Measurements from ENCODE around the gene UVSSA.

Gene UVSSA

DNA sequence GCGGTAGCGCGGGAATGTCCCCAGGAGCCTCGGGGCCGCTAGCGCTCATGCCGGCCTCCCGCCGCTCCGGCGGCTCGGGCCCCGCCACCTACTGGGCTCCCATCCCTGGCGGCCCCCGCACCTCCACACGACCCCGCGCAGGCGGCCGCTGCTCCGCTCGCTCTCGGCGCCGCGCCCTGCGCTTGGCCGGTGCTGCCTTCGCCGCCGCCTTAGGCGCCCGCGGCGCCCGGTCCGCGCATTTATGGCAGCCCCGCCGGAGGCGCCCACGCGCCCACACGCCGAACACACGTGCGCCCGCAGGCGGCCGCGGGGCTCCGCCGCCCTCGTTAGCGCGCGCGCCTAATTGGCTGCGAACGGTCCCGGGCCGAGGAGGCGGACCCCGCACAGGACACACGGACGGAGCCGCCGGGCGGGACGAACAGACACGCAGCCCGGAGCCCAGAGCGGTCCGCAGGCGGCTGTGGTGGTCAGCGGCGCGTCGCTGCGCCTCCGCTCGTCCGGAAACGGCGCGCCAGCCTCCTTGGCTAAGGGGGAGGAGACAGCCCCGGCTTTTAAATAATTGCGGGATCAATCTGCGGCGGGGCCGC, 59.5 kb downstream of the UVSSA start, which contains the start of gene NKX1-1:
NKX1-1 (minus strand) TSS at position 49 of the 587 bp plus-strand sequence; CDS start at position 49, 0 bp downstream.
- TF ChIP-seq, protein P1, sequence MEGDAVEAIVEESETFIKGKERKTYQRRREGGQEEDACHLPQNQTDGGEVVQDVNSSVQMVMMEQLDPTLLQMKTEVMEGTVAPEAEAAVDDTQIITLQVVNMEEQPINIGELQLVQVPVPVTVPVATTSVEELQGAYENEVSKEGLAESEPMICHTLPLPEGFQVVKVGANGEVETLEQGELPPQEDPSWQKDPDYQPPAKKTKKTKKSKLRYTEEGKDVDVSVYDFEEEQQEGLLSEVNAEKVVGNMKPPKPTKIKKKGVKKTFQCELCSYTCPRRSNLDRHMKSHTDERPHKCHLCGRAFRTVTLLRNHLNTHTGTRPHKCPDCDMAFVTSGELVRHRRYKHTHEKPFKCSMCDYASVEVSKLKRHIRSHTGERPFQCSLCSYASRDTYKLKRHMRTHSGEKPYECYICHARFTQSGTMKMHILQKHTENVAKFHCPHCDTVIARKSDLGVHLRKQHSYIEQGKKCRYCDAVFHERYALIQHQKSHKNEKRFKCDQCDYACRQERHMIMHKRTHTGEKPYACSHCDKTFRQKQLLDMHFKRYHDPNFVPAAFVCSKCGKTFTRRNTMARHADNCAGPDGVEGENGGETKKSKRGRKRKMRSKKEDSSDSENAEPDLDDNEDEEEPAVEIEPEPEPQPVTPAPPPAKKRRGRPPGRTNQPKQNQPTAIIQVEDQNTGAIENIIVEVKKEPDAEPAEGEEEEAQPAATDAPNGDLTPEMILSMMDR (conservative IDR thresholded peaks at IDR 0.05): no peak
- H3K27ac ChIP-seq: no peak within 1 kb of the TSS

DNA sequence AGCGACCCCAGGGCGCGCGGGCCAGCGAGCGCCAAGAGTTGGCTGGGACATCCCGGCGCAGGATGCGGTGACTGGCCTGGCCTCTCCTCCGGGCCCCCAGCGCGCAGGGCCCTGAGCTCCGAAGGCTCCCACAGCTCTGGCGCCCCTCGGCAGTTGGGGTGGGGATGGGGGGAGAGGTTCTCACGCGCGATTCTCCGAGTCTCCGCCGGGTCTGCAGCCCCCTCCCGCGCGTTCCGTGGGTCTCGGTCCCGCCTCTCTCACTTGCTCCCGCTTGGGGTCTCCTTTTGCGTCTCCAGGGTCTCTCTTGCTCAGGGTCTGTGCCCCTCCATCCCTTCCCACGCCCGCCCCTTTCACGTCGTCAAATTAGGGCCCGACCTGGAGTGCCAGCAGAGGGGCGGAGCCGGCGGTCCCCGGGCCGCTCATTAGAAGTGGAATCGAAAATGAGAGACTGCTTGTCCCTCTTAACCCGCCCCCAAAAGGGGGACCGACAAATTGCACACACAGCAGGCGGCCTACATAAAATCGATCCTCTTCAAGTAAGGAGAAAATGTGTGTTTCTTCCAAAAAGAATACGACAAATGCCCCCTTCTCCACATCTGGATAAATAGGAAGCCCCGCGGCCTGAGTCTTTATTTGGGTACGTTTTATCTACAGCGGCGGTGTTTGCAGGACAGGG, 60.1 kb downstream of the UVSSA start:
- TF ChIP-seq, protein P1 (conservative IDR thresholded peaks at IDR 0.05): no peak

DNA sequence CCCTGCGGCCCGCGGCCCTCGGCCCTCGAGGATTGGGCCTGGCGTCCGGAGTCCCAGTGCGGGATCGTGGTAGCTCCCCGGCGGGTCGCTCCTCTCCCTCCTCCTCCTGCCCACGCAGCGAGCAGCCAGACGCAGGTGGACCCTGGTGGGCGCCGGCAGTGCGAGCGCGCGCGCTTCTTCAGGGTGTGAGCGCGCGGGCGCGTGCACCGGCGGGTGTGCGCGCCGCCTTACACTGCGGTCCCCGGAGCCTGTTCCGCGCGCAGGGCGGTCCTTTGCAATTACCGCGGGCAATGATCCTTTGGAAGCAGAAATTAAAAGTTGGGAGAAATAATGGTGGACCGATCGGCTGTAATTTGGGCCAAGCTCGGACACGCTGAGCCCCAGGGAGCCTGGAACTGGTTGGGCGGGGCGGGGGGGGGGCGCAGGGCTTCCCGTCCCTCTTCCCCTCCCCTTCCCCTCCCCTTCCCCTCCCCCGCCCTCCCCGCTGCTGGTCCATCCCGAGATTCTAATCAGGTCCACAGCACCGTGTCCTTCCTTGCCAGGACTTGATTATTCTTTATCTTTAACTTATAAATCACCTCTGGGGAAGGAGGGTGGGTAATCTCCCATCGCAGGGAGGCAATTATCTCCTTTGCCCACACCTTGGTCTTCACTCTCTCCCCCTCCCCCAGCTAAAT, 60.8 kb downstream of the UVSSA start:
- no peak overlapping the region for H3K27ac ChIP-seq

More for the DNA sequence above, 60.1 kb downstream of the UVSSA start:
- no peak overlapping the region for H3K27ac ChIP-seq

DNA sequence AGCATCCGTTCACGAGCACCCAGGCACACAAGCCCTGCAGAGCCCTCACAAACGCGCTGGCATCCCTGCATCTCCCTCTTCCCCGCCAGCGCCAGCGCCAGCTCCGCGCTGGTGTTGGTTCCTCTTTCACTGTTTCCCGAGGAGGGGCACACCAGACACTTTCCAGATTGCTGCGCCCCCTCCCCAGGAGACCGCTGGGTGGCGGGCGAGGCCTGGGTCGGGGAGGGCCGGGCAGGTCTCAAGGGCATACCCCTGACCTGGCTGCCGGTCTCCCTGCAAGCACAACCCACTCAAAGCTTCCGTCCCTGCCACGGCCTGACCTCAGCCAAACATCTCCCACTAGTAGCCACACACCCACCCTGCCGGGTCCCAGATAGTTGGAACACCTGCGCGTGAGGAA, 61.4 kb downstream of the UVSSA start:
- TF ChIP-seq, protein P1 (conservative IDR thresholded peaks at IDR 0.05): peak; percentile 54
- H3K27ac ChIP-seq: no peak overlapping the region

More for the DNA sequence above, 60.8 kb downstream of the UVSSA start:
- TF ChIP-seq, protein P1 (conservative IDR thresholded peaks at IDR 0.05): no peak

DNA sequence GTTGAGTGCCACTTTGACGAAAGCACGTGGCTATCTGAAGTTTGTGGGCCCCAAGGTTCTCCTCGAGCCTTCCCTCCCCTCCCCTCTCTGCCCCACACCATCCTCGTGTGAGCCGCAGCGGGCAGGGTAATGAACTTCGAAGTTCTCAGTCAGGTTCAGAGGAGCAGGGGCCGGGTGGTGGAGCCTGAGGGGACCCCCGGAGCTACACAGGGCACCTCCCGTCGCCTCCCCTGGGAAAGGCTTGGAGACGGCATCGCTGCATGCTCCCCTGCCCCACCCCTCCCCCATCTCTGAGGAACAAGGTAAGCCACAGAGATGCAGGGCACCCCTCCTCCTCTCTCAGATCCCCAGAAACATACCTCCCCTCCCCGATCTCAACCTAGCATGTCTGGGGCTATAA, 62.1 kb downstream of the UVSSA start:
- TF ChIP-seq, protein P1 (conservative IDR thresholded peaks at IDR 0.05): no peak
- no peak overlapping the region for H3K27ac ChIP-seq

DNA sequence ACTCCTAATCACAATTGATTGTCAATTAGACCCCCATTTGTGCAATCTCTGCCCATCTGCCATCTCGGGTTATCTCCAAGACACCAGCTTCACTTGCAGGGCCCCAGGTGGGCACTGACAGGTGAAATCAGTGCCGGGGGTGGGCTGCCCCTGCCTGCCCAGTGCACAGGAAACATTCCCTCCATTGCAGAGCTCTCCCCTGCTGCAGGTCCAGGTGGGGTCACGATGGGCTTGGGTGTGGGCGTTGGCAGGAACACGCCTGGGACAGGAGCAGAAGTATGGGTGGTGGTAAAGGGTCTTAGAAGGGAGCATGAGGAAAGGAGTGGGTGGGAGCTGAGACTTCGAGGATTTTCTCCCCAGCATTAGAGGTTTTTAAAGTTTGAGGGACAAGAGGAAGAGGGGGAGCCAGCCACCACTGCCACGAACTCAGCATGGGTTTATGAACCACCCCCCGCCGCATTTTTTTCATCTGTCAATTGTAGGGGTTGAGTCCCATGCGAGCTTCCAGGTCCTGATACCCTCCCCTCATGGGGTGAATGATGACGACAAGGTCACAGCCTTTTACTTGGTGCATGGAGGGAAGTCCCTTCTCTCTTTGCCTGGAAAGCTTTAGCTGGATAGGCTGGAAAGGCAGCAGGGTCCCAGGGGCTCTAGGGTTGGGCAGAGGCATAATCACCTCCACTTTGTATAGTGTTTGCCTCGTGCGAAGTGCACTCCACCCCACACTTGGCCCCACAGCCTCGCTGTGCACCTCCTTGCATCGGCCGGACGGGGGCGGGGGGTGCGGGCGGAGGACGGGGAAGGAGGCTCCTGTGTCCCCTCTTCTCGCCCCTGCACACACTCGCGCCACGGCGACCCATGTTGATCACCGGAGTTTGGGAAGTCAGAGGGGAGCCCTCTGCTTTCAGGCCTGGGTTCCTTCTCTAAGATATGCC, 62.8 kb downstream of the UVSSA start:
- H3K27ac ChIP-seq: no peak overlapping the region
- TF ChIP-seq, protein P1 (conservative IDR thresholded peaks at IDR 0.05): no peak

Data from VCaP (cell line).